ENCODE measurements around the gene EXOC3L4.
"Not testable (repeated sequence)": the region's sequence is repeated elsewhere in the genome, so short reads cannot be mapped to it uniquely, and the experiment has no call there.

The EXOC3L4 gene

GRCh38 chr14:103117499-103117898 lies 23.0 kb downstream of the EXOC3L4 start:
- FAIRE-seq; DNase-seq (ENCODE audit: extremely low spot score, insufficient read length, low read depth): not testable (repeated sequence)

DNA sequence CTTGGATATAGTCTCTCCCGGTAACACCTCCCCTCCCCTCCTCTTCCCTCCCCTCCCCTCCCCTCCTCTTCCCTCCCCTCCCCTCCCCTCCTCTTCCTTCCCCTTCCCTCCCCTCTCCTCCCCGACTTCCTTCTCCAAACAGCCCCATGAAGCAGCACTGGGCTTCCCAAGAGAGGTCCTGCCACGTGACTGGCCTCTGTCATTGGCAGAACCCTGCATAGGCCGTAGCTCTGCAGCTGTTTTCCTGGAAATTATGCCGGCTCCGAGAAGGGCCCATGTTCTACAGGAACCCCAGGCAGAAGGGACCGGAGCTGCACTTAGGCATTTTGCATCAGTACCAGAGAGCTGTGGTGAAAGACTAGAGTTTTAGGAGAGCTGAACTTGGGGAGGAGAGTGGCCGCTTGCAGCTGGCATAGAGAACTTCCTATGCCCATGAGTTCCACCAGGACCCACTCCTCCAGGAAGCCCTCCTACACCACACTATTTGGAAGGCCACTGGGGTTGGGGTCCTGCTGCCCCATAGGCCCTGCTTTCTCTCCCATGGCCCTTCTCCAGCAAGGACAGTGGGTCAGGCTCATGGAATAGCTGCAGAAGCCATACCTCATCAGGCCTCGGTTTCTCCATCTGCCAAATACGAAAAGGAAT lies 23.6 kb downstream of the EXOC3L4 start:
- DNase-seq (ENCODE audit: extremely low spot score, insufficient read length, low read depth) (no peak), FAIRE-seq (no peak)

- DNase-seq (ENCODE audit: extremely low spot score, insufficient read length, low read depth) (no peak), FAIRE-seq (no peak)
These were observed 24.3 kb downstream of the EXOC3L4 start for GRCh38 chr14:103118663-103119404.

DNA sequence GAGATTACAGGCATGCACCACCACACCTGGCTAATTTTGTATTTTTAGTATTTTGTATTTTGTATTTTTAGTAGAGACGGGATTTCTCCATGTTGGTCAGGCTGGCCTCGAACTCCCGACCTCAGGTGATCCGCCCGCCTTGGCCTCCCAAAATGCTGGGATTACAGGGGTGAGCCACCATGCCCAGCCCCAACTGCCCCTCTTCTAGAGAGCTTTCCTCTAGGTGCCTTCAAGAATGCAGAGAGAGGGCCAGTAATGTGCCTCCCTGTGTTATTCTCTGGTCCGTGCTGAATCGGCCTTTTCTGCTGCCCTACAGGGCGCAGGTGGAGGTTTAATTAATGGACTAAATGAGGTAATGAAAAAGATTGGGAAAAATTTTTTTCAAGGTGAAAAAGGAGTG lies 25.0 kb downstream of the EXOC3L4 start:
- DNase-seq (ENCODE audit: extremely low spot score, insufficient read length, low read depth); FAIRE-seq: not testable (repeated sequence)

DNA sequence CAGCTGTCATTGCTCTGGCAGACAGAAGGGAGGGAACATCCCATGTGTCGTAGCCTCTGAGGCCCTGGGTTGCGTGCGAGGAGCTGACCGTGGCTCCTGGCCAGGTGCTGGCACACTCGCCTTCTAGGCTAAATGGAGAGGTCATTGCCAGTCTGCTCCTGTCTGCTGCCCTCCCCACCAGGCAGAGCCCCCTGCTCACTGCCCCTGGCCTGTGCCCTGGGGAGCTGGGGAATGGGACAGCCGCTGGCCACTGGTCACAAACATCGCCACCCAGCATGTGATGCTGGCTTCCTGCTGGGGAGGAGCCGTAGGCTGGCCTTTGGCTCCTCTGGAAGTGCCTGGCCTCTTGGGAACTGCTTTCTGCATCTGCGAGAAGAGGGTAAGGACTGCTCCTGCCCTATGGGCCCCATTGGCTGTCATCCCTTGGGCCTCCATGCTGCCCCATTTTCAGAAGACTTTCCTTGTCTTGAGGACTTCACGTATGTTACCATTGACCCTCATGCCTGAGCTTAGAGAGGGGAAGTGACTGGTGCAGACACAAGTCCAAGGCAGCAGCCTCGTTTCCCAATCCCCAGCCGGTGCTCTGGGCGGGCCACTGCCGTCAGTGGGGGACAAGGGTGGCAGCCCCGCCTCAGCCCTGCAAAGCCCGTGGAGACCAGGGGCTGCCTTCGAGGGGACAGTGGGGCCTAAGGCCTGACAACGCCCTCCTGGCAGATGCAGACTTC lies 26.8 kb downstream of the EXOC3L4 start:
- DNase-seq (ENCODE audit: extremely low spot score, insufficient read length, low read depth): no peak
- FAIRE-seq: no peak

GRCh38 chr14:103121846-103122584 lies 27.5 kb downstream of the EXOC3L4 start:
- FAIRE-seq (no peak), DNase-seq (ENCODE audit: extremely low spot score, insufficient read length, low read depth) (no peak)

- no peak for FAIRE-seq
- DNase-seq (ENCODE audit: extremely low spot score, insufficient read length, low read depth): no peak
These were observed 28.0 kb downstream of the EXOC3L4 start for GRCh38 chr14:103122585-103122946.

DNA sequence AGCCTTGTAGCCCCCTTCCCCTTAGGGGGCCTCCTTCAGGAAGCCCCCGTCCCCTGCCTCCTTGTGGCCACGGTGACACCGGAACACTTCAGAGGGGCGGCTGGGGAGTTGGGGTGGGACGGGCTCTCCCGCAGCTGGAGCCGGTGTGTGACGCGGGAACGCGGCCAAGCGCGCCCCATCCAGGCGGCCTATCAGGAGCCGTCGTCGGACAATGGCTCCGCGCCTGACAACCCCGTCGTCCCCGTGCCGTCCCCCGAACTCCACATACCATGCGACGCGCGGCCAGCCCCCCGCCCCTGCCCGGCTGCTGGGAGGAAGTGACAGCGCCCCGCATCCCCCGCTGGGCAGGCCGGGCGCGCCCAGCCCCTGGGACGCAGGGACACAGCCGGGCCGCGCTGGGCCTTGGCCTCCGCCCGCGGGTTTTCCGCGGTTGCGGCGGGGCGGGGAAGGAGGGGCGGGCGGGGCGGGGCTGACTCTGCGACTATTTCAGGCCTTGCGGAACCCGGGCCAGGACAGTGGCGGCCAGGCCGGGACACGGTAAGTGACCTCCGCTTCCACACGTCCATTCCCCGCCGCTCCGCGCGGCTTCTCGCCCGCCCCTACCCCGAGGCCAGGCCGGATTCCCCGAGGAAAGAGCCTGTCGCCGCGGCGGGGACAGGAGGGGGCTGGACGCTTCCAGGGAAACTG lies 28.6 kb downstream of the EXOC3L4 start, which contains the start of gene TNFAIP2:
Gene TNFAIP2 (plus strand): TSS at position 515 of the 687 bp plus-strand sequence. CDS start 2,997 bp downstream, outside the sequence.
- no peak for FAIRE-seq
- DNase-seq (ENCODE audit: extremely low spot score, insufficient read length, low read depth): no peak

- FAIRE-seq (no peak), DNase-seq (ENCODE audit: extremely low spot score, insufficient read length, low read depth) (no peak)
These were observed 29.3 kb downstream of the EXOC3L4 start for GRCh38 chr14:103123634-103124500.

DNA sequence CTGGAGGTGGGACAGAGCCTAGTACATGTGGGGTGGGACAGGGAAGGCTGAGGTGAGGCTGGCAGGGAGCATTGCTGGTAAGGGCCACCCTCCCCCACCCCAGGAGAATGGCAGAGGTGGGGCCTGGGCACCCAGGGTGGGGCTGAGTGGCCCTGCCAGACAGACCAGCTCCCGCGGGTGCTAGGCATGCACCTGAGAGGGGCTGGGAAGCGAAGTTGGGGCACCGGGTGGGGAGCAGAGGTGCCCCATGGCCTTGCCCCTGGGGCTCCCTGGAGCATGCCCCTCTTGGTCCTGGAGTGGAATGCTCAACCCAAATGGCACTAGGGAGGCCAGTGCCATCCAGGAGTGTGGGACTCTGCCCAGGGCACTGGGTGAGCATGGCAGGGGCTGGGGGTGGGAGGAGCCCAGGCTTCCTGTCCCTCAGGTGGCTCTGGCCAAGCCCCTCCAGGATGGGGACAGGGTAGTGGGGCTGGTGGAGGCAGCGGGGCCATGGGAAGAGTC lies 30.0 kb downstream of the EXOC3L4 start:
- FAIRE-seq: no peak

DNA sequence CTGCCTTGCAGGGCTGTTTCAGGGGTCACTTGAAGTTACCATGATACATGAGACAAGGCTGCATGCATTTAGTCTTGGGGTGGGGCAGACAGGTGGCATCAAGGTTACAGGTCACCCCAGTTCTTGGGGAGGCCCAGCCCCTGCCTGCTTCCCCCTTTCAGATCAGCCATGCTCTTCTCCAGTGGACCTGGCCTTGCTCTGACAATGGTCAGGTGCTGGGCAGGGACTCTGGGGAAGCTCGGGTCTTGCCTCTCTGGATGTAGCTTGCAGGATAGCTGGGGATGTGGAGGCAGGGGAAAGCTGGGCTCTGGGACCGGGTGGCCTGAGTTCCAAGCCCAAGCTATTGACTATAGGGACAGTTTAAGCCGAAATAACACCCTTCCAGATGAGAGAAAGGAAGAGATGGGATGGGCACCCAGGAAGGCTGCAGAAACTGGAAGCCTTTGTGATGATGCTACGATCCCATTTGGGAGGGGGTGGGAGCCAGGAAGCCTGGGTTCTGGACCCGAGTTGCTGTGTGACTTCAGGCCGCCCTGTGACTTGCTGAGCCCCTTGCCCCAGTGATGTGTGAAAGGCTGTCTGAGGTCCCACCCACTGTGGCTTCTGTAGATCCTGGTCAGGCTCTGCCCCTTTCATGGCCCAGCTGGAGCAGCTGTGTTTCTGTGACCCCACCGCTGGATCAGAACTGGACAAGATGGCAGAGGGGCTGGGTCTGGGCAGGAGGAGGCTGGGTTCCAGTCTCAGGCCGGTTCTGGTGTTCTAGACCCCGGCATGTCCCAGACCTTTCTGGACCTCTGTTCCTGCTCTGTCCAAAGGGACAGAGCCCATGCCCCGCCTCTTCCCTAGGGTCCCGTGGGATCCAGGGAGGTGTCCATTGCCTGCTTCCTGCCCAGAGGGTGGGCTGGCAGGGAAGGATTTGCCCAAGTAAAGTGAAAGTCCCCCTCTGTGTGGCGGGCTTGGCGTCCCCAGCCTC lies 30.9 kb downstream of the EXOC3L4 start:
- DNase-seq (ENCODE audit: extremely low spot score, insufficient read length, low read depth) (no peak), FAIRE-seq (no peak)

More for the DNA sequence above, 30.0 kb downstream of the EXOC3L4 start:
- no peak for DNase-seq (ENCODE audit: extremely low spot score, insufficient read length, low read depth)

DNA sequence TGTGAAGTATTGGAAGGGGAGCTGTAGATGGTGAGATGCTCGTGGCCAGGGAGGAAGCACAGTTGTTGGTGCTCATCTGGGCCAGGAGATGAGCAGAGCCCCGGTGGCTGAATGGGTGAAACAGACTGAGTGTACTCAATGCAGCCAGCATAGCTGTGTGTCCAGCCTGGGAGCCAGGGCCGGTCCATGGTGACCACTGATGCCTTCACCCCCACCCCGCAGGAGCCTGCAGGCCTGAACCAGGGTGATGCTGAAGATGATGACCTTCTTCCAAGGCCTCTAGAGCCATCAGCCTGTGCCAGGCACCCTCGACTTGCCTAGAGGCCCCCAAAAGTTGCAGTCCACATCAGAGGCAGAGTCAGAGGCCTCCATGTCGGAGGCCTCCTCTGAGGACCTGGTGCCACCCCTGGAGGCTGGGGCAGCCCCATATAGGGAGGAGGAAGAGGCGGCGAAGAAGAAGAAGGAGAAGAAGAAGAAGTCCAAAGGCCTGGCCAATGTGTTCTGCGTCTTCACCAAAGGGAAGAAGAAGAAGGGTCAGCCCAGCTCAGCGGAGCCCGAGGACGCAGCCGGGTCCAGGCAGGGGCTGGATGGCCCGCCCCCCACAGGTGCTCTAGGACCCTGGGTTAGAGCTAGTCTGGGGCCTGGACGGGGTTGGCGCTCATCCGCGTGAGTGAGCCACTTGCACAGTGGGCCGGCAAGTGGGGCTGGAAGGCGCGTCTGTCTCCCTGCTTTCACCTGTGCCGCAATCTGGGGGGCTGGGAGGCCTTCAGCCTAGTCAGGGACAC lies 31.8 kb downstream of the EXOC3L4 start:
- DNase-seq (ENCODE audit: extremely low spot score, insufficient read length, low read depth) (no peak), FAIRE-seq (no peak)

DNA sequence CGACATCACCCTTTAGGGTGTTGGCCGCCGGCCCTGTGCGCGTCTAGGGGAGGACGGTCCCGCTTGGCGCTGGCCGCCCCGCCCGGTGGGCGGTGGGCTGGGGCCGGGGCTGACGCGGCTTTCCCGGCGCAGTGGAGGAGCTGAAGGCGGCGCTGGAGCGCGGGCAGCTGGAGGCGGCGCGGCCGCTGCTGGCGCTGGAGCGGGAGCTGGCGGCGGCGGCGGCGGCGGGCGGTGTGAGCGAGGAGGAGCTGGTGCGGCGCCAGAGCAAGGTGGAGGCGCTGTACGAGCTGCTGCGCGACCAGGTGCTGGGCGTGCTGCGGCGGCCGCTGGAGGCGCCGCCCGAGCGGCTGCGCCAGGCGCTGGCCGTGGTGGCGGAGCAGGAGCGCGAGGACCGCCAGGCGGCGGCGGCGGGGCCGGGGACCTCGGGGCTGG lies 32.4 kb downstream of the EXOC3L4 start:
- FAIRE-seq (no peak), DNase-seq (ENCODE audit: extremely low spot score, insufficient read length, low read depth) (no peak)

DNA sequence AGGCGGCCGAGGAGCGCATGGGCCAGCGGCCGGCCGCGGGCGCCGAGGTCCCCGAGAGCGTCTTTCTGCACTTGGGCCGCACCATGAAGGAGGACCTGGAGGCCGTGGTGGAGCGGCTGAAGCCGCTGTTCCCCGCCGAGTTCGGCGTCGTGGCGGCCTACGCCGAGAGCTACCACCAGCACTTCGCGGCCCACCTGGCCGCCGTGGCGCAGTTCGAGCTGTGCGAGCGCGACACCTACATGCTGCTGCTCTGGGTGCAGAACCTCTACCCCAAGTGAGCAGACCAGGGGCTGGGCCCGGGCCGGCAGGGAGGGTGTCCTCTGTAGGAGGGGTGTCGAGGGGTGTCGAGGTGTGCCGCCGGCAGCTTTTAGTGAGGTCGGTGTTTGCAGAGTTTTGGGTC lies 32.8 kb downstream of the EXOC3L4 start:
- DNase-seq (ENCODE audit: extremely low spot score, insufficient read length, low read depth) (no peak), FAIRE-seq (no peak)

DNA sequence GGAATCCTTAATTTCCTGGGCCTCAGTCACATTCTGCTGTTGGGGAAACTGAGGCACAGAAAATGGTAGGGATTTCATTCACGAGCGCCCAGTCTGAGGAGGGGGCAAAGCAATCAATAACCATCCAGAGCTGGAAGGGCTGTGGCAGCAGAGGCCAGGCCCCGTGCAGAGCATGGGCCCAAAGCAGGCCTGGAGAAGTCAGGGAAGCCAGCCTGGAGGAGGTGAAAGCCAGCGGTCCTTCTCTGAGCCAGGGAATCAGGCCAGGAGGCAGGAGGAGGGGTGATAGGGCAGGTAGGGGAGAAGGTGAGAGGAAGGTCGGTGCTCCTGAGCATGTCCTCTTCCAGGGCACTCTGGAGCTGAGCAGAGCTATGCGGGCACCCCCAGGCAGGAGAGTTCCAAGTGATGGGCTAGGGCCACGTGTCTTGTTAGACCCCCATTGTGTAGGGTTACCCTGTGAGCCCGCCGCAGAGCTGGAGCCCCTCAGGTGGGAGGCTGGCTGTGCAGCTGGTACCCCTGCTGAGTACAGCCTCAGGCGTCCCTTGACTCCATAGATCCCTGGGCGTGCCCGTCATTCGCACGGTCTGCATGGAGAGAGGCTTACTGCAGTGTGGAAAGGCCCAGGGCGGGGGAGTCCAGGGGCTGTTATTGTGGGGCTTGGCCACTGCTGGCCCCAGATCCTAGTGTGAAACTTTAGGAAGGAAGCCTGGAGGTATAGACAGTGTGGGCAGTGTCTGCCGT lies 33.5 kb downstream of the EXOC3L4 start:
- DNase-seq (ENCODE audit: extremely low spot score, insufficient read length, low read depth): no peak
- no peak for FAIRE-seq

Measured in GM18507 (cell line).